NK-92 treated with Interleukin-12 subunit alpha and Interleukin-12 subunit beta, amount 100 ng/mL, for 24 hours (cell line): ENCODE measurements around the gene PLD6.

ENCODE experiments used
- DNase-seq: peaks from one replicate; lab custom pipeline; 2025; lab: John Stamatoyannopoulos, UW

The PLD6 gene

GRCh38 chr17:17227608-17228520 lies 21.7 kb upstream of the PLD6 start:
- DNase-seq, result no peak

DNA sequence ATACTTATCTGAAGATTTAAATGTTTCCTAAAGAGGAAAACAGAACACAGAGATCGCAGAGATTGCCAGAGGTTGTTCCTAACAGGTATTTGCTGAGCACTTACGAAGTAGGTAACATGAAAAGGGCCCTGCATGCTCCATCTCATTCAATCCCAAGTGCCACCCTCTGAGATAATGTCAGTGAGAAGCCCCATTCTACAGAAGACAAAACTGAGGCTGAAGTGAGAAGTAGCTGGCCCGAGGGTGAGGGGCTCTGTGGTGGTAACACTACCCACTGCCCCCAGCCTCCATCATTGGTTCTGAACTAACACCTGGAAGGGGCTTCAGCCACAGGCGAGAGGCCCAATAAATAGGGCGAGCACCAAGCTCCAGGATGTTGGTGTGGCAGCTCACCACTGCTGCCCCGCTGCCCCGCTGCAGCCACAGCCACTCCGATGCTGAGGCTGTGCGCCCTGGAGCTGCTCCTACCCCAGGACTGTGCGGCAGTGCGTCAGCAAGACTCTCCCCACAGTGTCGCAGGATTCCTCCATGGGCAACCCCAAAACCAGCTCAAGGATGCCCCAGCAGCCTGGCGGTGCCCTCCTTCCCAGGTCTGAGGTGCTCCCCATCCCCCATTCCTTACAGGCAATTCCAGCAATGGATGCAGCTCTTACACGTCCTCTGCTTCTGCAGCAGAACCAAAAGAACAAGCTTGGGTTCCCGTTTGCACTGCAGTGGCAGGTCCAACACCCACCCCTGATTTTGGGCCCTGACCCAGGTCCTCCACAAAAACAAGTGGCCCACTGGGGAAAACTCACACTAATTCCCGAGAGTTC lies 20.5 kb upstream of the PLD6 start:
- no peak for DNase-seq

- no peak for DNase-seq
Measured at GRCh38 chr17:17225901-17226300, 19.8 kb upstream of the PLD6 start.

DNA sequence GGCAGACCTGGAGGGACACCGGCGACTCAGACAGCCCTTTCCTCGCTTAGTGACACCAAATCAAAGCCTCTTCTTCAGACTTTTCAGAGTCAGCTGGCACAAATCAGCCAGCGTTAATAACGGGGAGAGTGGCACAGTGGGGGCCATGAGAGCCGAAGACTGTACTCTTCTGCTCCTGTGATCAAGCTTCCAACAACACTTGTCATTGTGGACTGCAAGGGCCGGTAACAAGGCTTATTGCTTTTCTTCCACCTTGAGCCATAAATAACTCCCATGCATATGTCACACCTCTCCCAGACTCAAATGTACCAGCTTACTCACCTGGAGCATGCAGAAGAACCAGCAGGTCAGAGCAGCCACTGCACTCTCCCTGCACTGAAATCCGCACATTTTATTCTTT lies 18.0 kb upstream of the PLD6 start:
- no peak for DNase-seq

DNA sequence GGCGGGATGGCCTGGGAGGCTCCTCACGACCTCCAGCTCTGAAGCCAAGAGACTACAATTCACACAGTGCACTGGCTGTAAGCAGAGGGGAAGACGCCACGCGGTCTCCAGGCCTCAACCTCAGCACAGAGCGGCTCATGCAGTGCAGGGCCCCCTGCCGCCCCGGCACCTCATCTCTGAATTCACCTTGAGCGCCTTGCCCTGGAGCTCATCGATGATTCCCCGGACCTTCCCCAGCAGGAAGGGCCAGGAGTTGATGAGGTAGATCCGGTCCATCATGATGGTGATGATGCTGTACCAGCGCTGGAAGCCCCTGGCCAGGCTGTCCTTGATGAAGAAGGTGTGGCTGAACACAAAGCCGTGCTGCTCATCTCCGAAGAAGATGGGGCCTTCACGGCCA lies 17.6 kb upstream of the PLD6 start:
- no peak for DNase-seq

DNA sequence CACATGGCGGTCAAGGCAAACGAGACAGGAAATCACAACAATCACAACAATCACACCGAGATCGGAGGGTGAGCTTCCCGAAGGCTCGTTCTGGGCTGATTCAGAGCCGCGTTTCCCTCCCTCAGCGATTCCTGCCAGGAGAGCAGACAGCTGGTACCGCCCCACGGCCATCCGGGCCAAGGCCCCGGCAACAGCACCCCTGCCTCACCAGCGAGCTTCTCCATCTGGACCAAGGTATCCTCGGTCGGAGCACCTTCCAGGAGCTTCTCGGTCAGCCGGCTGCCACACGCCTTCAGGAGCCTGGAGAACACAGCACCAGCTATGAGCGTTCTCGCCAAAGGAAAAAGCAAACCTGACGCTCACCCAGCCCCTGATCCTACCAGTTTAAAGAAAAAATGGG lies 15.2 kb upstream of the PLD6 start:
- no peak for DNase-seq

DNA sequence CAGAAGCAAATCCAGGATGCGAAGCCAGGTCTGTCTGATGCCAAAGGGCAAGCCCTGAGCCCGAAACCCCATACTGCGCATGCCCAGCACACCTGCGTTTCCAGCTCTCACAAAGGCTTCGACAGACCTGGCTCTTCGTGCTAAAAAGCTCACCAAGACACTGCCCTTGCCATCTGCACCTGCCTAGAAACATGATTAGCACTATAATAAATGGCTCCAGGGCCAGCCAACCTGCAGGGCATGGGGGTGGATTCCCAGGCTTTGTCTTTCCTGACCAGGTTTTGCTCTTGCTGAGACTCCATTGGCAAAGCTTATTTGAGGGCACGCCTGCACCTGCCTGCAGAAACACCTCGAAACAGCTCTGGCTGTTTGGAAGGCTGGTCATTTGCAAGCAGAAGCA lies 14.4 kb upstream of the PLD6 start:
- DNase-seq, result no peak

- DNase-seq, result no peak
Measured at GRCh38 chr17:17217995-17218394, 11.9 kb upstream of the PLD6 start.

- no peak for DNase-seq
Measured at GRCh38 chr17:17216776-17217175, 10.6 kb upstream of the PLD6 start.

DNA sequence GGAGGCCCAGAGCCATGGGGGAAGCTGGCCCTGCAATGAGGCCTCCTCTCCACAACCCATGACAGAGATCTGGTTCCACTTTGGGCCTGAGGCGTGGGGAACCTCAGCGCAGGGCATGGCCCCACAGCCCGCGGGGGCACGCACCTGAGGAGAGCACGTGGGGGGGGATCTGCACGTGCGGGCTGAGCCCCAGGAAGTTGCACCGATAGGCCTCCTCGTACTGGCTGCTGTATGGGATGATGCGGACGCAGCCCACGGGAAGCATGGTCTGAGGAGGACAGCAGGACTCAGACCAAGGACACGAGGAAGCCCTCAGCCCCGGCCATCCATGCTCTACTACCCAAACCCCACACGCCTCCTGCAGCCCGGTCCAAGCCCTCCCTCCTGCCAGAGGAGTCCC lies 10.1 kb upstream of the PLD6 start:
- DNase-seq, result no peak

DNA sequence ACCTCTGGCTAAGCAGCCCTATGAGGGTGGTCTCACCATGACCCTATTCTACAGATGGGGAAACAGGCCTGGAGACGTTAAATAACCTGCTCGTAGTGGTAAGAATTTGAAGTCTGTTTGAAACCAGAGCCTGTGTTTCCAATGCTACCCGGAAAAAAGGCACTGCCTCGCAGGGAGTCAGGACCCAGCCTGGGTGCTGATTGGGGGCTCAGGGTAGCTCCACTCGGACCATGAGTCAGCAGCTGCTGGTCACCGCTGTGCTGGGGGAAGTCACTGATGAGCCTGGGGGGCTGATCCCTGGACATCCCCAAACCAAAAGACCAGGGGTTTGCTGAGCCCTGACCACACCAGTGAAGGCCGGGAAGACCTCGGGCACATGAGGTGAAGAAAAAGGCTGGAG lies 9.4 kb upstream of the PLD6 start:
- DNase-seq, result no peak

- no peak for DNase-seq
Measured at GRCh38 chr17:17214646-17215436, 8.7 kb upstream of the PLD6 start.

DNA sequence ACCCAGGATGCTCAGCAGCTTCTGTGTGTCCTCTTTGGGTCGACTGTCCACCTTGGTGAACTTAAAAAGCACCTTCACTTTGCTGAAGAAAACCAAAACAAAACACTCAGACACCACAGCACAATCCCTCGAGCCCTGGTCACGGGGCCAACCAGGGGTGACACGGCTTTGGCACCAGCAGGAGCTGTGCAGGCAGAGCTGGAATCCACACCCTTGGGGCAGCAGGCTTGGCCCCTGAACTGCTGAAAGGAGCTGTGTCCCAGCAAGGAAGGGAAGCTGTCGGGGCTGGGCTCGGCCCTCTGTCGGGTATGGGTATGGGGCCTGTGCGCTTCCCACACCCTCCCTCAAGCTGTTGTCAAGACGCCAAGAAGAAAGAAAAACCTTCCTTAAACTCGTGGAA lies 7.6 kb upstream of the PLD6 start:
- no peak for DNase-seq

DNA sequence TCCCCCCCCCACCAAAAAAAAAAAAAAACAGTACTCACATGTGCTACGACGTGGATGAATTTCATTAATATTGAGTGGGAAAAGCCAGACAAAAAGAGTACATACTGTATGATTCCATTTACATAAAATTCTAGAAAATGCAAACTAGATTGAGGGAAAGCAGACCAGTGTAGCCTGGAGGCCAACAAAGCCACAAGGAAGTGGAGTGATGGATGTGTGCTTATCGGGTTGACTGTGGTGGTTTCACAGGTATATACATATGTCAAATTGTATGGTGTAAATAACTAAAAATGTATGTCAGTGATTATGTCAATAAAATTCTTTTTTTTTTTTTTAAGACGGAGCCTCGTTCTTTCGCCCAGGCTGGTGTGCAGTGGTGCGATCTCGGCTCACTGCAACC lies 1.9 kb upstream of the PLD6 start:
- no peak for DNase-seq

DNA sequence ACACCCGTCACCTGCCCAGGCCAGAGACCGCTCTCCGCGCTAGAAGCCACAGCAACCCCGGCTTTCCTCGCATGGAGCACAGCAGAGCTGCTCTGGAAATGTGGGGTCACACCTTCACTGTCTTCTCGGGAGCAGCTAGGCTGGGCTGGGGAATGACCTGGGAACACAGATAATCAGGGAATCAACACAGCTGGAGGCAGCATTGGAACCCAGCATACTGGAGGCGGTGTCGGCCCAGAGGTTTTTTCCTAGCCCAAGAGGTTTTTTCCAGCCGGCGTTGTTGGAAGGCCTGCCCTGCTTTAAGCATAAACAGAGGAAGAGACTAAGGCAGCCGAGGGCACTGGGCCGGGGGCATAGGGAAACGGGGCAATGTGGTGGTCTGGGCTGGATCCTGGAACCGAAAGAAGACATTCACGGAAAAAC lies 791 bp upstream of the PLD6 start:
- no peak for DNase-seq

DNA sequence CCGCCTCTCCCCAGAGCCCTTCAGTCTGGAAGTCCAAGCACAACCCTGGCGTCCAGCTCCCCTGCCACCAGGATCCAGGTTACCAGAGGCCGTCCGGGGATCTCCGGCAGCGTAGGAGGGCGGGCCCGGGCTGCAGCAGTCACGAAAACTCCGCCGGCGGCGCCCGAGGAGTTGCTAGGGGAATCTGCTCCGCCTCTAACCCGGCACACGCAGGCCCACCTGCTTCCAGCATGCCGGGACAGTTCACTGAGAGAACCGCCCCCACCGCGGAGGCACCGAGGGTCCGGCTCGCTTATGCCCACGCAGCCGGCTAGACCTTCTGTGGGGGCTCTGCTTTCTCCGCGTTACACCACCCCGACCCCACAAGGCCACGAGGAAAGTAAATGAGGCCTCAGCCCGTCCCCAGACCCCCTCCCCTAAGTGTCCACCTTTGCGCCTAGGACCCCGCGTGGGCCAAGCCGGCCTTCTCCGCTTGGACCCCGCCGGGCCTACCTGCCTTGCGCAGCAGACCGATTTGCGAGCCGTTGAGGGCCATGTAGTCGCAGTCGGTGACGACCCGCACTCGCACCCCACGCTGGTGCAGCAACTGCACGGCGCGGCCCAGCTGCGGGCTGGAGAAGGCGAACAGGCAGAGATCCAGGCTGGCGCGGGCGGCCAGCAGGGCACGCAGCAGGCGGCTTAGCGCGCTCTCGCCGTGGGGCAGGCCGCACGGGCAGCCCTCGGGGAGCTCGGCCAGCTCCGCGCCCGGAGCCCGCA lies 587 bp downstream of the PLD6 start:
- DNase-seq, result no peak

DNA sequence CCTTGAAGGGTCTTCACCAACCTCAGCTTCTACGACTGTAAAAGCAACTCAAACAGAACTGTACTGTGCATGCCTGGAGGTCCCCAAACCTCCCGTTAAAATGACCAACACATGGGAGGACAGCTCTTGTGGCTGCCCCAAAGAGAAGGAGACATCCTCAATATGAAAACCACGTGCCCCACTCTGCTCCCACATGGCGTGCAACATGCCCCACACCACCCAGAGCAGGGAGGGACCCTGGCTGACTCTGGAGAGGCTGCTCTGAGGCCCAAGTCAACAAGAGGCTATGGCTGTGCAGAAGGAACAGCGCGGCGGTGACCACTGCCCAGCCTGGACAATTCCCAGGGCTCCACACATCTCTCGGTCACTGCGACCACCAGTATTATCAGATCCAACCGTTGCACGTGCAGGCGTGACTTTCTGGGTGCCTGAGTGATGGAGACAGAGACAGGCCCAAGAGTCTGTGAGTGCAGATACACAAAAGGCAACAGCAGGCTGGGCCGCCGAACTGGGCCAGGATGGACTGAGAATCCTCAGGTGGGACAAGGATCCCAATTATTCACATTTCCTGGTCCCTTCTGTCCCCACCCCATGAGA lies 1.4 kb downstream of the PLD6 start:
- DNase-seq, result no peak

DNA sequence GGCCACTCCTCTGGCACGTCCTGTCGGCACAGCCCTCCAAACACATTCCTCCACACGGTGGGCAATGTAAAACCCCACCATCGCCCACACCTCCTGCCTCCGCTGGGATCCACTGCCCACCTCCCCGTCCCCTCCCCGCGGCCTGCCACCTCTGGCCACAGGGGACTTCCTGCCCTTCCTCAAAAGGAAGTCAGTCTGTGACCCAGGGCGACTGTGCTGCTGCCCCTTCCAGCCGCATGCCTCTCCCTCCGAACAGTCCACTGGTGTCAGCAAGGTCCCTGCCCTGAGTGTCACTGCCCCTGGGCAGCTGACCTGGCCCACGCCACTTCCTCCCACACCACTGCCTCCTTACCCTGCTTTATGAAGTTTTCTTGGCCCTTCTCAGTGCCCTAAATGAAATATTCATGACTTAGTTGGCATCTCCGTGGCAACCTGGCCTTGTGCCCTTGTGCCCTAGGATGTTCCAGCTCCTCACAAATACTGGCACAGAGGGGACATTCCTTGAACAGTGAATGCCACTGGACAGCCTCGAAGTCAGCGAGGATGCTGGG lies 2.0 kb downstream of the PLD6 start:
- DNase-seq, result no peak

- no peak for DNase-seq
Measured at GRCh38 chr17:17203173-17203730, 2.9 kb downstream of the PLD6 start.

- DNase-seq, result no peak
Measured at GRCh38 chr17:17201907-17202306, 4.2 kb downstream of the PLD6 start.

DNA sequence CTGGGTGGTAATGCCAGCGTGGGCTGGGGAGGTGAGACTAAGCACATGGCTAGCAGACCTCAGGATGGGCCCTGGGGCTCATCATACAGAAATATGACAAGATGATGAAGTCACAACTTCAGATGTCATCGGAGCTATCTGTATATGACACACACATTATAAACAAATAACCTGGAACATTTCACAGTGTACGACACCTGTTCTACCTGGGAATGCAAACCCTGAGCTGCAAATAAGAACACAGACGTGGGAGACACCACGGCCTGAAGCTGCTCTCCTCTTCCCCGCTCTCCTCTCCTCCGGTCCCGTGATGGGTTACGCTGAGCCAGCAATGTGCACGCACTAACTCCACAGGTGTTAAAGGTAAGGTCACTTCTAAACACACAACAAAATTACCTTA lies 4.9 kb downstream of the PLD6 start:
- no peak for DNase-seq
